Measurements from ENCODE around the gene SLC9A8.
"Not testable (repeated sequence)": the region's sequence is repeated elsewhere in the genome, so short reads cannot be mapped to it uniquely, and the experiment has no call there.

The SLC9A8 gene

GRCh38 chr20:49892817-49893216, 80.2 kb downstream of the SLC9A8 start:
- peak in 1 of 2 donors; percentile 34 for DNase-seq (ENCODE audit: low read depth in 2 of 2)
- no peak for TF ChIP-seq CTCF (IDR thresholded peaks at IDR 0.05; ENCODE audit: low read depth, low read length)
- H3K4me3 ChIP-seq (replicated peaks in 1 of 2; ENCODE audit: low read depth in 2 of 2, low read length in 2 of 2) = no peak overlapping the region

- no peak for TF ChIP-seq CTCF (IDR thresholded peaks at IDR 0.05; ENCODE audit: low read depth, low read length)
- DNase-seq (ENCODE audit: low read depth in 2 of 2) = no peak
- H3K4me3 ChIP-seq (replicated peaks in 1 of 2; ENCODE audit: low read depth in 2 of 2, low read length in 2 of 2) = no peak overlapping the region
These were observed 80.8 kb downstream of the SLC9A8 start for GRCh38 chr20:49893242-49894072.

GRCh38 chr20:49894073-49894470, 81.4 kb downstream of the SLC9A8 start:
- TF ChIP-seq CTCF (IDR thresholded peaks at IDR 0.05; ENCODE audit: low read depth, low read length) = no peak

GRCh38 chr20:49895474-49896093, 83.0 kb downstream of the SLC9A8 start:
- not testable (repeated sequence) for H3K4me3 ChIP-seq (replicated peaks in 1 of 2; ENCODE audit: low read depth in 2 of 2, low read length in 2 of 2); DNase-seq (ENCODE audit: low read depth in 2 of 2)

More at GRCh38 chr20:49894073-49894470, 81.4 kb downstream of the SLC9A8 start:
- DNase-seq (ENCODE audit: low read depth in 2 of 2) = no peak
- H3K4me3 ChIP-seq (replicated peaks in 1 of 2; ENCODE audit: low read depth in 2 of 2, low read length in 2 of 2) = no peak overlapping the region

- H3K4me3 ChIP-seq (replicated peaks in 1 of 2; ENCODE audit: low read depth in 2 of 2, low read length in 2 of 2) = no peak overlapping the region
- TF ChIP-seq CTCF (IDR thresholded peaks at IDR 0.05; ENCODE audit: low read depth, low read length) = no peak
- DNase-seq (ENCODE audit: low read depth in 2 of 2) = no peak
These were observed 83.6 kb downstream of the SLC9A8 start for GRCh38 chr20:49896204-49896603.

- no peak overlapping the region for H3K4me3 ChIP-seq (replicated peaks in 1 of 2; ENCODE audit: low read depth in 2 of 2, low read length in 2 of 2)
- no peak for DNase-seq (ENCODE audit: low read depth in 2 of 2)
- TF ChIP-seq CTCF (IDR thresholded peaks at IDR 0.05; ENCODE audit: low read depth, low read length) = no peak
These were observed 87.1 kb downstream of the SLC9A8 start for GRCh38 chr20:49899541-49900383.

- TF ChIP-seq CTCF (IDR thresholded peaks at IDR 0.05; ENCODE audit: low read depth, low read length) = no peak
- no peak for DNase-seq (ENCODE audit: low read depth in 2 of 2)
These were observed 89.0 kb downstream of the SLC9A8 start for GRCh38 chr20:49901588-49901987.

More at GRCh38 chr20:49901588-49901987, 89.0 kb downstream of the SLC9A8 start:
- no peak overlapping the region for H3K4me3 ChIP-seq (replicated peaks in 1 of 2; ENCODE audit: low read depth in 2 of 2, low read length in 2 of 2)

Data from cardiac fibroblast (primary cell).